Lung microvascular endothelial cell (primary cell): ENCODE results near the gene LPAR2. TPM values are rescaled to one million over a fixed set of nuclear protein-coding genes. Genes with fewer than 3 reads are reported as not detected.
A peak's percentile ranks its signal among the peaks of the same experiment; 100 is the strongest.

Experiments used
- DNase-seq, 2 donors: peaks; one replicate each; pipeline versions ENCODE4 v3.0.0 to v3.0.0-alpha.2; 2010; ENCODE audit warnings: low read depth in 2 of 2
- total RNA-seq: library from RNA; depleted of rRNA; stranded (reverse); fragments of >200 nt; gene quantifications from 2 replicates; pipeline ENCODE4 v1.2.1, GENCODE V29; 2014

The LPAR2 gene
- total RNA-seq, 1 donor from 2014 or later: 0.40 TPM

DNA sequence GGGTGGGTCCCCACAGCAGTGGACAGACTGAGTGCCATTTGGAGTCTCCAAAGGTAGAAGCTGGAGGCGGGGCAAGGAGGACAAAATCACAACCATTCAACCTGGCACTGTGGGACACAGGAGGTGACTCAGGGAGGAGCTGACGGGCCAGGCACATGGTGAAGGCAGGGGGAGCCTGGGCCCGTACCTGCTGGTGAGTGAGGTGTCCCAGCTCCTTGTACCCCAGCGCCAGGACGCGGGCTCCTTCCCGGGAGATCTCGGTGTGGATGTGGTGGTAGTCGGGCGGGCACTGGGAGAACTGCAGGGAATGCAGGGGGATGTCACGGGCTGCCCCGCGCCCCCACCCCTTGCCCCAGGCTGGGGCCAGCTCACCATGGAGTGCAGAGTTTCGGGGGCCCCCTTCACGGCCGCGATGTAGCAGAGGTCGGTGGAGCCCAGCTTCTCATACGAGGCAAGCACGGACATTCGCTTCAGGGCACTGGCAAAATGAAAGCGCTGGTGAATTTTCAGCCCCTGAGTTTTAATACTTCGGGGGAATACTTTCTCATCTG lies 25.7 kb upstream of the LPAR2 start:
- no peak for DNase-seq

DNA sequence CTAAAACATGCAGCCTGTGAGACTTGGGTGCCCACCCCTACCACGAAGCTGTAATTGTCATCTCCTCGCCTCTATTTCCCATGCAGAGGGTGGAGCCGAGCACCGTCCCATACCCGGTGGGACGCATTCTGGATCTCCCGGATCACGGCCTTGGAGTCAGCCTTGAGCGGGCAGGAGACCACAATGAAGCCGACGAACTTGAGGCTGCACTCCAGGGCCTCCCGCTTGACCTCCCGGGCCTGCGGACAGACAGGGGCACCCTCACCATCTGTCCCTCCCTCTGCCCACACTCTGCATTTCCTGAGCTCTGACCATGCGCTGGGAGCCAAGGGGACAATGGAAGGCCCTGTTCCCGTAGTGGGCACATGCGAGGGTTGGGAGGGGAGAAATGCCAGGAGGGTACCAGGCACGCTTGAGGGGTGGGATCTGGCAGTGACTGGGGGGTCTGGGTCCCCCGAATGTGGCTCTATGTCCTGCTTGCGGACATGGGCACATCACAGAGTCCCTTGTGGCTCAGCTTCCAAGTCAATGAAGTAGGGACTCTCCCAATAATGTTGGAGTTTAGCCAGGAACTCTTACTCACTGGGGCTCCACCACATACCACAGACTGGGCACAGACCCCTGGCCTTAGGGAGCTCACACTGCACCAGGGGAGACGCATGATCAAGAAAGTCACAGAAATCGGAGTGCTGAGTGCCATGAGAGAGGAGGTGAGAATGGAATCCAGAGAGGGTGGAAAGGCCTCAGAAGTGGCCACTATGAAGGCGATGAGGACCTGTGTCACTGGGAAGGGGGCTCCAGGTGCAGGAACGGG lies 24.7 kb upstream of the LPAR2 start:
- DNase-seq: no peak

DNA sequence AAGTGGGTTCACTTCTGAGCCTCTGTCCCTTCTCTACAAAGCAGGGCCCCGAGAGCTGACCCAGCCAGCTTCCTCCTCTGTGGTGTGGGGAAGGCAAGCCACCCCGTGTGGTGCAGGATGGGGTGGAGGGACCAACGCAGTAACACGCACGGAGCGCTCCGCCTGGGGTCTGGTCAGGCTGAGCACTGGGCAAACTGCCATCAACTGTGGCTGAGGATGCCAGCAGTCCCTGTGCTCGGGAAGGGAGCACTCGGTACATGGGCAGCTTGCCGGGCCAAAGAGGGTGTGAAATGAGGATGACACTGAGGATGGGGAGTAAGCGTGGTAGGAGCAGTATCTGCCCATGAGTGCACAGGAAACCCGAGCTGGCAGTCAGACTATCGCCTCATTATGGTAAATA lies 23.1 kb upstream of the LPAR2 start:
- DNase-seq: no peak

DNA sequence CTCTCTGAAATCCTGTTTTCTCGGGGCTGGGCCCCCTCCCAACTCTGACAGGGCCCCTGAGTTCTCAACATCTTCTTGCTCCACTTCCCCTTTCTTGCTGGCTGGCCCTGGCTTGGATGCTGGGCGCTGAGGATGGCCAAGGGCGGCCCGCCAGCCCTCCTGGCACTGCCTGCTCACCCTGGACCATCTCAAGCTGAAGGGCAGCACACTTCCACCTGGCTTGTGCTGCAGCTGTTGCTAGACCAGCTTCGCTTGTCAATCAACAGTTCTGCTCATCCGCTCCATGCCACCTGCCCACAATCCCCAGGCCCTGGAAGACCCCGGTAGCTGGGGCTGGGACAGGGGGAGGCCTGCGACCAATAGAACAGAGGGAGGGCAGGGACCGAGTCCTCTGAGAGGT lies 22.3 kb upstream of the LPAR2 start:
- DNase-seq: no peak

DNA sequence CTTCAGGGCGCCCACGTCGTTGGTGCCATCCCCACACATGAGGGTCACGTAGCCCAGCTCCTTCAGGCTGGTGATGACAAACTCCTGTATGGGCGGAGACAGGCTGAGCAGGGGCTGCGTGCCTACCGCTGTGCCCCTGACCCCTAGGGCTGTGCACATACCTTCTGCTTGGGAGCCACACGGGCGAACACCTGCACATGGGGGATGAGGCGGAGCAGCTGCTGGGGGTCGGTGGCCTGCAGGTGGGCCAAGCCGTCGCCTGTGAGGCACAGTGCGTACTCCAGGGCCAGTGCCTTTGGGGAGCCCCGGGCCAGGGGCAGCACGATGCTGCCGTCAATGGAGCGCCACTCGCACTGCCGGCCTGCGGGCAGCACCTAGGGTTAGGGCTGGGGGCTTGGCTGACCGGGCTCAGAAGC lies 21.6 kb upstream of the LPAR2 start:
- DNase-seq: no peak

DNA sequence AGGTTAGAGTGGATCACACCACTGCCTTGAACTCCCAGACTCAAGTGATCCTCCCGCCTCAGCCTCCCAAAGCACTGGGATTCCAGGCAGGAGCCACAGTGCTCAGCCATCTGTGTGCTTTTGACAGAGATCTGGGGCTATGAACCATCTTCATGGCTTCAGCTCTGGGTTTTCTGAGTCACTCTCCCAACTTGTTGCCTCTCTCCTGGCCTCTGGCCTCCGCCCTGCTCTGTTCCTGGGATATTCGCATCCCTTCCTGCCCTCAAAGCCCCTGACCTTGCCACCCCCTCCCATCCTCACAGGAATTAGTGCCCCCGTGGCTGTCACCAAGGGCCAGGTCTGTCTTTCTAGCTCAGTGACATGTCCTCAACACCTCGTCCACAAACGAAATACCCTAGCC lies 21.1 kb upstream of the LPAR2 start:
- DNase-seq: no peak

DNA sequence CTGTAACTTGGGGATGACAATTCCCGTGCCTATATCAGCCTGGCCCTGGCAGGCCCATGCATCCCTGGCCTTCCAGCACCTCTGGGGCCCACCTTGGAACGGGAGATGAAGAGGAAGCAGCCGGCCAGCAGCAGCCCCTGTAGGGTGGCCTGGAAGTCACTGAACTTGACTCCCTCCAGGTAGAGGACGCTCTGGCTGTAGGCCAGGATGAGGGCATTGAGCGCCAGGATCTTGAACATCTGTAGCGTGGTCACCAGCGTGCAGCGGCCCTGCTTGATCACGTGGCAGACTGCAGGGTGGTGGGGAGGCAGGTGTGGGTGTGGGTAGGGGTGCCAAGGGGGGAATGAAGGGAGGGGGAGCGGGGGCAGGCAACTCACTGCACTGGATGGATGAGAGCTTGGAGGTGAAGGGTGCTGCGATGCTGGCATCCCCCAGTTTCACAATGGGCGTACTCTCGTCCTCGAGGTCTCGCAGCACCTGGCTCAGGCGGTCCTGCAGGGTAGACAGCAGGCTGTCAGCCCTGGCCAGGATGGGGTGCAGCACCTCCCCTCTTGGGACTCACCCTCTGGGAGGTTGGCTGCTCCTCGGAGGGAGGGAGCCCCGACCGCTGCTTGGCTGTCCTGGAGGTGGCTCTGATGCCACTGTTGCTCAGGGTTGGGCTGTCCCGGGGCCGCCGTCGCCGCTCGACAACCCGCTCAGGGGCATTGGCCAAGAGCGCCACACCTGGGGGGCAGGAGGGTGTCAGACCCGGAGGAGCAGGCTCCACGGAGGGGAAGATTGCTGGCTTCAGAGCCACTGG lies 19.2 kb upstream of the LPAR2 start:
- DNase-seq: no peak

DNA sequence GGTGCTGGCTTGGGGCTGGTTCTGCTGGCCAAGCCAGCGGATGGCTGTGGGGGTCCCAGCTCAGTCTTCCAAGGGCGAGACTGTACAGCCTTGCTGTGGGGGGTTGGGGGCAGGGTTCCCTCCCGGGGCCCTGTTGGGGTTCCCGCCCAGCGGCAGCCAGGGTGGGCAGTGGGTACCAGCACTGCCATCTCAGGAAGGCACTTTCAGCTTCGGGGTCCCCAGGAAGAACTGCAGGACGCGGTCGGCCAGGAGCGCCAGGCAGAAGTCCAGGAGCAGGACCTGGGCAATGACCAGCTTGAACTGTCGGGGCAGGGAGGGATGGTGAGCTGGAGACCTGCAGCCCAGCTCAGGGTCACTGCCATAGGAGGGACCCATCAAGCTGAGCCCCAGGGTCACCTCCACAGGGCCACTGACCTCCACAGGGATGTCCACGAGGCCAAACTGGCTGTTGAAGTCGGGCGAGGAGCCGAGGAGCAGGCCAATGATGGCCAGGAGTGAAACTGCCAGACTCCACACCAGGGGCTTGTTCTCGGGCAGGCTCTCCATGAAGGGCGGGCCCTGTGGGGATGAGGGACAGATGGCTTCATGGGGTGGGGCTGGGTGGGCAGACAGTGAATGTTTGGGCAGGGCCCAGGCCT lies 17.3 kb upstream of the LPAR2 start:
- no peak for DNase-seq

DNA sequence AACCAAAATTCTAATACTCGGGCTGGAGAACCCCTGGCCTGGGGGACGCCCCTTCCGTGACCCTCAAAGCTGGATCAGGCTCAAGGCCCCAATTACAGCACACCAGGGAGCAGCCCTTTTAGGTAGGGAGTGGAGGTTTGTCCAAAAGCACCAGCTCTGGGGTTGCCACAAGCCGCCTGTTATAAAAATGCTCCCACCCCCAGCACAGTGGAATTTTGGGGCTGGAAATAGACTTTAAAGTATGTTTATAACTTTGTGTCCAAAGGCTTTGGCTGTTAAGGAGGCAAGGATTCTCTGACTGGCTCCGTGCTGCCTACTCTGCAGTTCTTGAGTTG lies 16.0 kb upstream of the LPAR2 start:
- no peak for DNase-seq

DNA sequence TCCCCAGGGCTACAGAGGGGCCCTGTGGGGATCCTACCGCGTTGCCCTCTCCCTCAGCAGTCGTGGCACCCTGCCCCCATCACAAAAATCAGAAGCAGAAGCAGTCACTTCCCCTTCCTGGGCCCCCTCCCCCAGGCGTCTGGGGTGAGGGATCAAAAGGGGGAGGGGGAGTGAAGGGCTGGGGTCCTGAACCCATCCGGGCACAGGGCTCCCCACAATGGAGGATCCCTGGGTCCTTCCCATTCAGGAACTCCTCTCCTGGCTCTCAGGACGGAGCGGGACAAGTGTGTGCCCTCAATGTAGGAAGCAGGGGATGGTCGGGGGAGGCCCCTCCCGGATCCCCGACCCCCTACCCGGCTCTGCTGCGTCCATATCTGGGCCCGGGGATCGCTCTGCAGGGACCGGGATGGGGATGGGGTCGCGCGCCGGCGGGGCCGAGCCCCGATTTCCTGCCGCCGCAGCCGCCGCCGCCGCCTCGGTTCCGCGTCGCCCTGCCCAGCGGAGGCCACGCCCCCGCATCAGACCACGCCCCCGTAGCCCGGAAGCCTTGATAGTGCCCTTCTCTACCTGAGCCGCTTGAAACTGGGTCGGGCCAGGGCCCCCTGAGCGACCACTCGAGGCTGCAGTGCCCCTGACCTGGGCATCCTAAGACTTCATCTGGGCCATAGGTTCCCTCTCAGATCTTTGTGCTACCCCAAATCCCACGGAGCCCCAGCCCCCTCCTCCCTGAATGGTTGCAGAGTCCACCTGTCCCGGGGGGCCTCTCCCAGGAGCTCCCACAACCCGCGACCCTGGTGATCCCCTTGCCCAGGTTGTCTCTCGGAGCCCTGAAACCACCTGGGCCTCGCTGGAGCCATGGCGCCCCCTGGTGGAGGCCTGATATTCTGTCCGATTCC lies 15.4 kb upstream of the LPAR2 start, which contains the start of gene GMIP:
Gene GMIP, minus strand, starts transcription at position 500 of the 896 bp plus-strand sequence. Its CDS starts 128 bp downstream, at position 372.
- peak; percentile 54 to 63 for DNase-seq

DNA sequence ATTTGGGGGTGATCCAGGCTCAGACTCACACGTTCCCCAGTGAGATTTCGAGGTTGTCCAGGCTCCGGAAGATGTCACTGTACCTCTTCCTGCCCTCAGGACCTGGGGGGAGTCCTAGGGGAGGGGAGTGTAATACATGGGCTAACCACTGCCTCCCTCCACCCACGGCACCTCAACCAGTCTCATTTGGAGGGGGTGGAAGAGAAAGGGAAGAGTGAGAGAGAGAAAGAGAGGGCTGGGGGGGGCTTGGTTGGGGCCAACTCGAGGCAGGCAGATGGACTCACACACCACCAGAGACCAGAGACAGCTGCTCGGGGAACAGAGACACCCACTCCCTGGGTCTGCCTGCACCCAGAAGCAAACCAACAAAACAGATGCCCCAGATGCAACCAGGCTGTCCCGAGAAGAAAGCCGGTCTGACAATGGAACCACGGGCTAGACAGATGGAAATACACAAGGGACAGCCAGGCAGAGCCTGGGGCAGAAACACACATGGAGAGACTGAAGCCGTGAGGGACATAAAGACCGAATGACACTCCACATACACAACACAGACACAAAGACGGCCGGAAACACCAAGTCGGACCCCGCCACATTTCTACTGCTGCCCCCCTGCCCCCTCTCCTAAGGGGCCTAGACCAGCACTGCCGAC lies 14.6 kb upstream of the LPAR2 start:
- DNase-seq: peak; percentile 15 to 24

DNA sequence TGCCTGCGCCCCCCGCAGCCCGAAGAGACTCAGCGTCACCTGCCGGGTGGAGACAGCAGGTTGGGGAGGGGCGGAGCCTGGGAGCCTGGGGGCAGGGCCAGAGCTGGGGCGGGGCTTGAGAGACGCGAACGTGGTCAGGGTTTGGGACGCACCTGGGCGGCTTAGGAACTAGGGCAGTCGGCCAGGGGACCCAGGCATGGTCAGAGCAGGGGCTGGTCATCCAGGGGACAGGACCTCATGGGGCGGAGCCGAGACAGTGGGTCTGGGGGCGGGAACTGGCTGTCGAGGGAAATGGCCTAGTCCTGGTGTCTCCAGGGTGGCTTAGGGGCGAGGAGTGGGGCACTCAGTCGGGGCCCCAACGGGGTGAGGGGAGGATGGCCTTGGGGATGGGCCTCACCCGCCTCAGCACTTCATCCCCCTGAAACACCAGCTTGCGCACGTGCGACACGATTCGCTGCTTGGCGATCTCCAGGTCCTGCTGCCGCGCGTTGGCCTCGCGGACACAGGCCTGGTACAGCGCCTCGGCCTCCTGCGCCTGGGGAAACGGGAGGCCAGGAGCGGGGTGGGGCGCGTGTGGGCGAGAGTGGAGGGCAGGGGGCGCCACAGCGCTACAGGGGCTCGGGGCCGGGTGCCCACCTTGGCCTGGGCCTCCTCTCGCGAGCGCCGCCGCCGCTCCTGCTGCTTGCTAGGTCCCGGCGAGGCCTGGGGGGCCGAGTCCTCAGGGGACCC lies 9.7 kb upstream of the LPAR2 start:
- no peak for DNase-seq

DNA sequence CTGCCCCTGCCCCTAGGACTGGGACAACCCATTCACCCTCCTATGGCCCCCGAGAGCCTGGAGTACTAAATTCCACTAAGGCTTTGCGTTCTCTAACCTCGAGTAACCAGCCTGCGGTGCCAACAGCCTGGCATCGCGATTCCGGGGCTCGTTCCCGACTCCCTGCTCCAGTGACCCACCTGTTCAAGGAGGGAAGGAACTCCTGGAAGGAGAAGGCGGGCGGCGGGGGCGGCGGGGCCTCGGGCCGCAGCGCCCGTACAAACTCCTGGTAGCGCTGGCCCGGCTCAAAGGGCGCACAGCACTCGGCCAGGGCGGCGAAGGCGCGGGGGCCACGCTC lies 9.1 kb upstream of the LPAR2 start:
- DNase-seq: no peak

DNA sequence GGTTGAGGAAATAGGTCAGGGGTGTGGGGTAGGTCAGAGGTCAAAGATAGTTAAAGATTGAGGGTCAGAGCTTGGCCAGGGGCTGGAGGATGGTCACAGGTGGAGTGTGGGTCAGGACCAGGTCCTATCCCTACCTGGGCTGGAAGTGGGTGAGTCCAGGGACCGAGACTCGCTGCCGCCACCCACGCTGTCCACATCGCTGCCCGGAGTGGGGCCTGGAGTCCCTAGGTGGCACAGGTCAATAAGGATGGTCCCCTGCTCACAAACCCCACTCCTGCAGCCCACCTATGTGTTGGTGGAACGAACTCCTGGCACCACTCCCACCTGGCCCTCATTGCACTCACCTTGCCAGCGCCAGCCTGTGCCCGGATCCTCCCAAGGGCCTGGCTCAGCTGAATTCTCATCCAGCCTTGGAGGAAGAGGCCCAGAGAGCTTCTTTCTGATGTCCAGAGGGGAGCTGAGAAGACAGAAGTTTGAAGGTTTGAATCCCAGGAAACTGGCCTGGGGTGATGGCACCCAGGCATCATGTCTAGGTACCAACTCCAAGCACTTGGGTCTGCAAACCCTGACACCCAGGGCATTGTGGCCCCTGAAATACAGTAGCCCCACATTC lies 8.7 kb upstream of the LPAR2 start:
- no peak for DNase-seq

DNA sequence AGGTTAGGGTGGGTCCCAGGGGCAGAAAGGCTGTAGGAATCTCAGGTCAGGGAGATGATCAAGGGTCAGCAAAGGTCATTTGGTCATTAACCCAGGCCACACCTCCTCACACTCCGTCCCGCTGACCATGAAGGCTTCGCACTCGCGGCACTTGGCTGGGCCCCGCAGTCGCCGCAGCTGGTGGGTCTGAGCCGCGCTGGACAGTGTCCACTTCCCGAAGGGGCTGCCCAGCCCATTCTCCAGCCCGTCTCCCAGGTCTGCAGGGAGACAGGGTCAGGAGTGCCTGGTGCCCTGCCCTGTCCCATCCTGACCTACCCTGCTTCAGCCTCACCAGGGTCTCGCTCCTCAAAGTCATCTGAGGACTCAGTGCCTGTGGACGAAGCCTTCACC lies 7.3 kb upstream of the LPAR2 start:
- DNase-seq: no peak

DNA sequence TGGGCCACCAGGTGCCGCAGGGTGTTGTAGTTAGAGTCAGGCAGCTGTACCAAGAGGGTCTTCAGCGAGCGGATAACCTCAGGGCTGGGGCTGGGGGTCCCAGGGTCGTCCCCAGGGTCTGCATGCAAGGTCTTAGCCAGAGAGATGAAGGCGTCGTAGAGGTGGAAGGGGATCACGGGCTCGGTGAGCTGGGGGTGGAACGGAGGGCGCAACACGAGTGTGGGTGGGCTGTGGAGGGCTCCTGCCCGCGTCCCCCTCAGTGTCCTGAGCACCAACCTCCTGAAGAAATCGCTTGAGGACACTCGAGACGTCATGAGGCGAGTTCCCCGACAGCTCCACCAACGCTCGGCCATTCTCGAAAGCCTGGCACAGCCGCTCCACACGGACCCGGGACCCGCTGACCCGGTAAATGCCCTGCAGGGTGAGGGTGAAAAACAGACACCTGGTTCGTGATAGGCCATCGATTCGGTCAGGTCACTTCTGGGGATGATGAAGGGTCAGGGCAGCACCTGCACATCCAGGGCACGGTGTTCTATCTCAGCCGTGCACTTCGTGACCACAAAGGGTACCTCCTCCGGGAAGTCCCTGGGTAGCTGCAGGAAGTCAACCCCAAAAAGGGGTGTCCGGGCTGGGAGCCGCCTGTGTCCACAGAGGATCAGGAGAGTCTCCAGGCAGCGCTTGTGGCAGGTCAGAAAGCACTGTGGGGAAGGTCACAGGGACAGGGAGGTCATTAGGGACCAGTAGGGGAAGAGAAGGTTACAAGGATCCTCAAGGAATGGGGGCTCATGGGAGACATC lies 6.7 kb upstream of the LPAR2 start:
- no peak for DNase-seq

DNA sequence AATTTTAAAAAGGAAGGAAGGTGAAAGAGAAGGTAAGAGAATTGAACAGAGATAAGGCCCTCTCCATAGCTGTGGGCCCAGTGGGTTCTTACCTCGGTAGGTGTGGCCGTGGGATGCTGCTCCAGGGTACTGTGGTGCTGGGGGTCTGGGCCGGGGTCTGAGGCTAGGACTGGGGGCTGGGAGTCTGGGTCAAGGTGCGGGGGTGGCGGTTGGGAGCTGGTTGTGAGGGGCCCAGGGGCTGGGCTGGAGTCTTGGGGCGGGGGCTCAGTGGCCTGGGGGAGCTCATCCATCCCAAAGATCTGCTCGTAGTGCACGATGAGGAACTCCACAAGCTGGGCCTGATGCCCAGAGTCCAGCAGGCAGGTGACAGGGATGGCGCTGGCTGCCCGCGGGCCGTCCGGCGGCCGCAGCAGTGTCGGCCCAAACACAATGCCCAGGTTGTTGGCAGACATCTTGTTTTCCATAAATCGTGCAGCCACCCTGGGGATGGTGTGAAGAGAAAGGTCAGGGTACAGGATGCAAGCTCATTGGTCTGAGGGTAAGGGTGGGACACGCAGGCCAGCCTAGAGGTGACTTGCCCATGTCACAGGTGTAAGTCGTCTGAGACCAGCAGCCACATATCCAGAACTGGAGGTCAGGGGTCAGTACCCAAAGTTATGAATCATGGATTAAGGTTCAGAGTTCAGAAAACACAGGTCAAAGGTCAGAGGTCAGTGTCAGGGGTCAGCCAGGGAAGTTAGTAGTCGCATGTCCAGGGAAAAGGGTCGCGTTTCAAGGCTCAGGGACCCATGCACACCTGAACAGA lies 5.9 kb upstream of the LPAR2 start:
- DNase-seq: no peak

DNA sequence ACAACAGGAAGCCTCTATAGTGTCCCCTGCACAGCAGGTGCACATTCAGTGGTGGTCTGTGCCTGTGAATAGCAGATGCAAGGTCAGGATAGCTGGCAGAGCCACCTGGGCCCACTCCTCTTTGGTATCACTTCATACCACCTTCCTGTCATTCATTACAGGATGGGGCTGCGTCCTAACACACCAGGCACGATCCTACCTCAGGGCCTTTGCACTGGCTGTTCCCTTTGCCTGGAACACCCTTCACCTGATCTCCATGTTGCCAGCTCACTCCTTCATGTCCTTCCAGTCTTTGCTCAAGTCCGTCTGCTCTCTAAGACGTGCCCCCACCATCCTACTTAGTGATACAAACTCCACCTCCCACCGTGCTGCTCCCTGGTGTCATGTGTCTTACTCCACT lies 4.6 kb upstream of the LPAR2 start:
- DNase-seq: no peak
